Measurements from ENCODE around the gene MGST3. TPM values are rescaled to one million over a fixed set of nuclear protein-coding genes. Genes with fewer than 3 reads are reported as not detected.
"Not testable (repeated sequence)": the region's sequence is repeated elsewhere in the genome, so short reads cannot be mapped to it uniquely, and the experiment has no call there.

The MGST3 gene
- total RNA-seq, 1 donor from 2014 or later = 177 TPM

- Histone ChIP-seq H3K4me1 (no peaks in the 10 kb centered on the region), H3K4me3 (no peak overlapping the region), H3K27ac (no peak overlapping the region), H3K27me3 (no peaks in the 10 kb centered on the region), H3K36me3 (peaks cover 19 to 74% of the 10 kb centered on the region in 2 donors), H3K9me3 (no peaks in the 10 kb centered on the region)
- no peak for DNase-seq (ENCODE audit: low spot score in 2 of 2)
- TF ChIP-seq, protein P1, sequence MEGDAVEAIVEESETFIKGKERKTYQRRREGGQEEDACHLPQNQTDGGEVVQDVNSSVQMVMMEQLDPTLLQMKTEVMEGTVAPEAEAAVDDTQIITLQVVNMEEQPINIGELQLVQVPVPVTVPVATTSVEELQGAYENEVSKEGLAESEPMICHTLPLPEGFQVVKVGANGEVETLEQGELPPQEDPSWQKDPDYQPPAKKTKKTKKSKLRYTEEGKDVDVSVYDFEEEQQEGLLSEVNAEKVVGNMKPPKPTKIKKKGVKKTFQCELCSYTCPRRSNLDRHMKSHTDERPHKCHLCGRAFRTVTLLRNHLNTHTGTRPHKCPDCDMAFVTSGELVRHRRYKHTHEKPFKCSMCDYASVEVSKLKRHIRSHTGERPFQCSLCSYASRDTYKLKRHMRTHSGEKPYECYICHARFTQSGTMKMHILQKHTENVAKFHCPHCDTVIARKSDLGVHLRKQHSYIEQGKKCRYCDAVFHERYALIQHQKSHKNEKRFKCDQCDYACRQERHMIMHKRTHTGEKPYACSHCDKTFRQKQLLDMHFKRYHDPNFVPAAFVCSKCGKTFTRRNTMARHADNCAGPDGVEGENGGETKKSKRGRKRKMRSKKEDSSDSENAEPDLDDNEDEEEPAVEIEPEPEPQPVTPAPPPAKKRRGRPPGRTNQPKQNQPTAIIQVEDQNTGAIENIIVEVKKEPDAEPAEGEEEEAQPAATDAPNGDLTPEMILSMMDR (IDR thresholded peaks at IDR 0.05) = no peak
- intact Hi-C loops (cut with DNase I) = no loop called here
Observed at GRCh38 chr1:165678509-165678908, 47.5 kb downstream of the MGST3 start.

- Histone ChIP-seq H3K4me1 (no peaks in the 10 kb centered on the region), H3K4me3 (no peak overlapping the region), H3K36me3 (peaks cover 19 to 74% of the 10 kb centered on the region in 2 donors), H3K27me3 (no peaks in the 10 kb centered on the region), H3K9me3 (no peaks in the 10 kb centered on the region), H3K27ac (no peak overlapping the region)
- no peak for DNase-seq (ENCODE audit: low spot score in 2 of 2)
- TF ChIP-seq, protein P1 (IDR thresholded peaks at IDR 0.05) = no peak
- intact Hi-C loops (cut with DNase I) = no loop called here
Observed at GRCh38 chr1:165679282-165680036, 48.4 kb downstream of the MGST3 start.

- intact Hi-C loops (cut with DNase I) = no loop called here
Observed at GRCh38 chr1:165680303-165680702, 49.3 kb downstream of the MGST3 start.

GRCh38 chr1:165680773-165681172 lies 49.7 kb downstream of the MGST3 start:
- DNase-seq (ENCODE audit: low spot score in 2 of 2); intact Hi-C loops (cut with DNase I); H3K27me3 ChIP-seq; H3K9me3 ChIP-seq; H3K4me3 ChIP-seq; H3K4me1 ChIP-seq; H3K27ac ChIP-seq: not testable (repeated sequence)
- H3K36me3 ChIP-seq = peaks cover 19 to 71% of the 10 kb centered on the region in 2 donors

More at GRCh38 chr1:165680303-165680702, 49.3 kb downstream of the MGST3 start:
- Histone ChIP-seq H3K4me3 (no peak overlapping the region), H3K36me3 (peaks cover 19 to 74% of the 10 kb centered on the region in 2 donors), H3K27ac (no peak overlapping the region), H3K4me1 (no peaks in the 10 kb centered on the region), H3K9me3 (no peaks in the 10 kb centered on the region), H3K27me3 (no peaks in the 10 kb centered on the region)
- TF ChIP-seq, protein P1 (IDR thresholded peaks at IDR 0.05) = no peak
- DNase-seq (ENCODE audit: low spot score in 2 of 2) = no peak

- H3K36me3 ChIP-seq = peaks cover 11 to 40% of the 10 kb centered on the region in 2 donors
- H3K4me1 ChIP-seq = no peaks in the 10 kb centered on the region
- no peak overlapping the region for H3K27ac ChIP-seq
- H3K4me3 ChIP-seq = no peak overlapping the region
- intact Hi-C loops (cut with DNase I) = no loop called here
- no peaks in the 10 kb centered on the region for H3K27me3 ChIP-seq
- H3K9me3 ChIP-seq = no peaks in the 10 kb centered on the region
- DNase-seq (ENCODE audit: low spot score in 2 of 2) = no peak
- TF ChIP-seq, protein P1 (IDR thresholded peaks at IDR 0.05) = no peak
Observed at GRCh38 chr1:165683848-165684485, 52.9 kb downstream of the MGST3 start.
